Colon (tissue), 2 donors: ENCODE data around the gene KLF2.
"Not testable (repeated sequence)": the region's sequence is repeated elsewhere in the genome, so short reads cannot be mapped to it uniquely, and the experiment has no call there.

Source experiments
- FAIRE-seq: peaks from 2 replicates; lab custom pipeline; 2012; peaks lifted over from hg19 to GRCh38; lab: Jason Lieb, UNC
- donor health status: control.
- donor health status: control.

KLF2 gene

GRCh38 chr19:16324384-16325160, at the start of gene KLF2:
KLF2 (plus strand) TSS chr19:16324826; CDS start chr19:16324924, 98 bp downstream.
- FAIRE-seq: no peak

GRCh38 chr19:16280306-16280705, 44.3 kb upstream of the KLF2 start:
- FAIRE-seq: no peak

GRCh38 chr19:16281743-16282142, 42.9 kb upstream of the KLF2 start:
- no peak for FAIRE-seq

GRCh38 chr19:16283210-16284061, 41.2 kb upstream of the KLF2 start:
- no peak for FAIRE-seq

- FAIRE-seq: no peak
Measured at GRCh38 chr19:16284505-16284904, 40.1 kb upstream of the KLF2 start.

GRCh38 chr19:16285079-16285478, 39.5 kb upstream of the KLF2 start:
- not testable (repeated sequence) for FAIRE-seq

- no peak for FAIRE-seq
Measured at GRCh38 chr19:16285769-16286498, 38.7 kb upstream of the KLF2 start.

GRCh38 chr19:16288544-16288943, 36.1 kb upstream of the KLF2 start:
- no peak for FAIRE-seq

- FAIRE-seq: no peak
Measured at GRCh38 chr19:16289594-16289993, 35.0 kb upstream of the KLF2 start.

GRCh38 chr19:16290692-16291091, 33.9 kb upstream of the KLF2 start:
- no peak for FAIRE-seq

- FAIRE-seq: no peak
Measured at GRCh38 chr19:16293118-16294091, 31.2 kb upstream of the KLF2 start.

GRCh38 chr19:16295057-16295456, 29.6 kb upstream of the KLF2 start:
- no peak for FAIRE-seq

GRCh38 chr19:16296713-16297112, 27.9 kb upstream of the KLF2 start:
- FAIRE-seq: no peak

- no peak for FAIRE-seq
Measured at GRCh38 chr19:16297575-16298178, 26.9 kb upstream of the KLF2 start.

- FAIRE-seq: no peak
Measured at GRCh38 chr19:16298334-16298733, 26.3 kb upstream of the KLF2 start.

- FAIRE-seq: no peak
Measured at GRCh38 chr19:16301999-16302694, 22.5 kb upstream of the KLF2 start.

GRCh38 chr19:16303755-16304154, 20.9 kb upstream of the KLF2 start:
- FAIRE-seq: no peak

GRCh38 chr19:16304511-16304910, 20.1 kb upstream of the KLF2 start:
- not testable (repeated sequence) for FAIRE-seq

GRCh38 chr19:16305060-16305459, 19.6 kb upstream of the KLF2 start:
- not testable (repeated sequence) for FAIRE-seq

- FAIRE-seq: no peak
Measured at GRCh38 chr19:16306728-16307402, 17.8 kb upstream of the KLF2 start.
